GM19099 (cell line): ENCODE measurements around the gene AMBRA1.

Experiments
- POLR2A ChIP-seq: IDR thresholded peaks from 3 replicates; pipeline ENCODE4 v1.6.1; 2011; ENCODE audit warnings: low read depth; ENCODE audit not compliant: insufficient read length; ENCODE audit errors: extremely low read depth

AMBRA1 gene

GRCh38 chr11:46490666-46491065 lies 103.2 kb downstream of the AMBRA1 start:
- TF ChIP-seq POLR2A: no peak

- TF ChIP-seq POLR2A: no peak
Measured at GRCh38 chr11:46489656-46490560, 103.9 kb downstream of the AMBRA1 start.

- TF ChIP-seq POLR2A: no peak
Measured at GRCh38 chr11:46485856-46486443, 107.9 kb downstream of the AMBRA1 start.

- no peak for TF ChIP-seq POLR2A
Measured at GRCh38 chr11:46484101-46484500, 109.7 kb downstream of the AMBRA1 start.

- no peak for TF ChIP-seq POLR2A
Measured at GRCh38 chr11:46480909-46481308, 112.9 kb downstream of the AMBRA1 start.

GRCh38 chr11:46480166-46480726 lies 113.6 kb downstream of the AMBRA1 start:
- no peak for TF ChIP-seq POLR2A

GRCh38 chr11:46479601-46480000 lies 114.2 kb downstream of the AMBRA1 start:
- no peak for TF ChIP-seq POLR2A

GRCh38 chr11:46478196-46478595 lies 115.6 kb downstream of the AMBRA1 start:
- no peak for TF ChIP-seq POLR2A

GRCh38 chr11:46477136-46477535 lies 116.7 kb downstream of the AMBRA1 start:
- no peak for TF ChIP-seq POLR2A

- no peak for TF ChIP-seq POLR2A
Measured at GRCh38 chr11:46475926-46476545, 117.8 kb downstream of the AMBRA1 start.

GRCh38 chr11:46475051-46475925 lies 118.5 kb downstream of the AMBRA1 start:
- no peak for TF ChIP-seq POLR2A

- TF ChIP-seq POLR2A: no peak
Measured at GRCh38 chr11:46472662-46472994, 121.2 kb downstream of the AMBRA1 start.

GRCh38 chr11:46471943-46472661 lies 121.7 kb downstream of the AMBRA1 start:
- no peak for TF ChIP-seq POLR2A

- no peak for TF ChIP-seq POLR2A
Measured at GRCh38 chr11:46469926-46470325, 123.9 kb downstream of the AMBRA1 start.
